ENCODE data around the gene MCC. TPM values are rescaled to one million over a fixed set of nuclear protein-coding genes. Genes with fewer than 3 reads are reported as not detected.

MCC gene
- total RNA-seq, 1 experiment from 2014 or later, result 7.1 TPM

DNA sequence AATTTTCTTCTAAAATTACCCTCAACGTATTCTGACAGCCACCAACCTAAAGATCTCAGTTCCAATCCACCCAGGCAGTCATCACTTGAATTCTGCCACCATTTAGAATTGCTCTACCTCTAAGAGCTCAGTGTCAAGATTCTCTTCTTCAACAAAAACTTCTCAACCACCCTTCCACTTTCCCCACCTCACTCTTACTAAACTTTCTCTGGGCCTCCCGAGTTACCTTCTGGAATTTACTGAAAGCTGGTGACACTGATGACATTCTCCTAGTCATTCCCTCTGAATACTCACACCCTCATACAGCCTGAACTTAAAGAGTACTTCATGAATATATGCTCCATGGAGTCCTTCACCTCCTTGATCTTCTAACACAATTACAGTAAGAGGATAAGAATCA, 263.0 kb downstream of the MCC start:
- BruUV-seq (replicated peaks), result no TSS peak
- intact Hi-C loops (cut with micrococcal nuclease), result no loop called here

DNA sequence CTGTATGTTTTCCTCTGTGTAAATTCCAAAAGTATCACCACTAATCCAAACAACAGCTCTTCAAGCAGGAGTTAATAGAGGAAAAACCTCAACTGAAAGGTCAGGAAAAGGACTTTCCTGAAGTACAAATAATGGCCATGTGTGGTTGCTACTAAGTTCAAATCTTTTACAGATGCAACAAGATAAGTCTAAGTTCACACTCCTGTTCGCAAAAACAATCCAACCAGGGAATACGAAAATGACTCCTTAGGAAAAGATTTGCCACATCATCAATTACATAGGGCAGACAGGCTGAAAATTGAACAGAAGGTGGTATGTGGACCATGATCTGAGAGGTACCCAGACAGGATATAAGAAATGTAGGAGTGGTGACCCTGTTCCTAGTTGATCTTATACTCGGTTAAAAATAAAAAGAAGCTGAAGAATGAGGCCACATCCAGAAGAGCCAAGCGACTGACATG, 263.6 kb downstream of the MCC start:
- no TSS peak for BruUV-seq (replicated peaks)
- no peaks in the 10 kb centered on the region for H3K79me2 ChIP-seq (ENCODE audit: low read length)
- intact Hi-C loops (cut with micrococcal nuclease), result no loop called here
- H3K4me2 ChIP-seq (ENCODE audit: low read length), result no peak overlapping the region
- POLR2A ChIA-PET (ENCODE audit: unreplicated experiment), result no interaction called here
- H3K4me1 ChIP-seq (ENCODE audit: insufficient read depth, low read length), result peaks cover 14% of the 10 kb centered on the region
- H3F3A ChIP-seq (ENCODE audit: low read length, unreplicated experiment), result no peaks in the 10 kb centered on the region
- no peak overlapping the region for H3K27ac ChIP-seq (ENCODE audit: low read length)
- no peak overlapping the region for H2AFZ ChIP-seq (ENCODE audit: low read length)
- H3K9me2 ChIP-seq (replicated peaks; ENCODE audit: low read length), result no peaks in the 10 kb centered on the region
- H3K27me3 ChIP-seq (ENCODE audit: low read length), result 0 out of 2 replicates have a peak, but pooled peaks cover under 1% of the 10 kb centered on the region
- no peak overlapping the region for H3K9ac ChIP-seq (ENCODE audit: low read length)
- H3K36me3 ChIP-seq (ENCODE audit: low read depth, low read length), result no peaks in the 10 kb centered on the region
- no peak for ATAC-seq
- DNase-seq, result no peak
- TF ChIP-seq EZH2 (IDR thresholded peaks at IDR 0.05; ENCODE audit: low read length, unreplicated experiment), result no peak
- TF ChIP-seq CTCF (conservative IDR thresholded peaks at IDR 0.05; ENCODE audit: low read depth, low read length), result no peak
- TF ChIP-seq EZH2phosphoT487 (IDR thresholded peaks at IDR 0.05; ENCODE audit: borderline replicate concordance, low read length), result no peak
- no peaks in the 10 kb centered on the region for H4K20me1 ChIP-seq (ENCODE audit: low read length)
- H3K9me3 ChIP-seq (ENCODE audit: low read length), result no peaks in the 10 kb centered on the region
- CTCF ChIA-PET, result no interaction called here
- H3K4me3 ChIP-seq (ENCODE audit: low read length), result no peak overlapping the region

More for the DNA sequence above, 263.0 kb downstream of the MCC start:
- H3K27me3 ChIP-seq (ENCODE audit: low read length), result 0 out of 2 replicates have a peak, but pooled peaks cover 5% of the 10 kb centered on the region
- no peak for TF ChIP-seq EZH2 (IDR thresholded peaks at IDR 0.05; ENCODE audit: low read length, unreplicated experiment)
- no peak for TF ChIP-seq CTCF (conservative IDR thresholded peaks at IDR 0.05; ENCODE audit: low read depth, low read length)
- TF ChIP-seq EZH2phosphoT487 (IDR thresholded peaks at IDR 0.05; ENCODE audit: borderline replicate concordance, low read length), result no peak
- no peaks in the 10 kb centered on the region for H3F3A ChIP-seq (ENCODE audit: low read length, unreplicated experiment)
- no peaks in the 10 kb centered on the region for H3K36me3 ChIP-seq (ENCODE audit: low read depth, low read length)
- H3K27ac ChIP-seq (ENCODE audit: low read length), result no peak overlapping the region
- CTCF ChIA-PET, result no interaction called here
- no peaks in the 10 kb centered on the region for H4K20me1 ChIP-seq (ENCODE audit: low read length)
- DNase-seq, result no peak
- no peaks in the 10 kb centered on the region for H3K9me3 ChIP-seq (ENCODE audit: low read length)
- no peak overlapping the region for H3K4me3 ChIP-seq (ENCODE audit: low read length)
- H2AFZ ChIP-seq (ENCODE audit: low read length), result no peak overlapping the region
- H3K9ac ChIP-seq (ENCODE audit: low read length), result no peak overlapping the region
- no peaks in the 10 kb centered on the region for H3K79me2 ChIP-seq (ENCODE audit: low read length)
- peaks cover 14% of the 10 kb centered on the region for H3K4me1 ChIP-seq (ENCODE audit: insufficient read depth, low read length)
- POLR2A ChIA-PET (ENCODE audit: unreplicated experiment), result no interaction called here
- ATAC-seq, result no peak
- no peak overlapping the region for H3K4me2 ChIP-seq (ENCODE audit: low read length)
- no peaks in the 10 kb centered on the region for H3K9me2 ChIP-seq (replicated peaks; ENCODE audit: low read length)

- no peaks in the 10 kb centered on the region for H3K36me3 ChIP-seq (ENCODE audit: low read depth, low read length)
- H3K9me2 ChIP-seq (replicated peaks; ENCODE audit: low read length), result no peaks in the 10 kb centered on the region
- peaks cover 16% of the 10 kb centered on the region for H3K4me1 ChIP-seq (ENCODE audit: insufficient read depth, low read length)
- ATAC-seq (no peak), DNase-seq (peak; percentile 22)
- no peak overlapping the region for H3K27ac ChIP-seq (ENCODE audit: low read length)
- ChIA-PET CTCF (no interaction called here), POLR2A (ENCODE audit: unreplicated experiment) (no interaction called here)
- H3F3A ChIP-seq (ENCODE audit: low read length, unreplicated experiment), result no peaks in the 10 kb centered on the region
- H3K9ac ChIP-seq (ENCODE audit: low read length), result no peak overlapping the region
- H3K27me3 ChIP-seq (ENCODE audit: low read length), result no peaks in the 10 kb centered on the region
- no peaks in the 10 kb centered on the region for H3K9me3 ChIP-seq (ENCODE audit: low read length)
- no peak overlapping the region for H2AFZ ChIP-seq (ENCODE audit: low read length)
- H4K20me1 ChIP-seq (ENCODE audit: low read length), result no peaks in the 10 kb centered on the region
- intact Hi-C loops (cut with micrococcal nuclease), result no loop called here
- TF ChIP-seq EZH2 (IDR thresholded peaks at IDR 0.05; ENCODE audit: low read length, unreplicated experiment) (no peak), EZH2phosphoT487 (IDR thresholded peaks at IDR 0.05; ENCODE audit: borderline replicate concordance, low read length) (no peak), CTCF (conservative IDR thresholded peaks at IDR 0.05; ENCODE audit: low read depth, low read length) (no peak)
- no peak overlapping the region for H3K4me2 ChIP-seq (ENCODE audit: low read length)
- no peaks in the 10 kb centered on the region for H3K79me2 ChIP-seq (ENCODE audit: low read length)
- no peak overlapping the region for H3K4me3 ChIP-seq (ENCODE audit: low read length)
- BruUV-seq (replicated peaks), result no TSS peak
Observed at GRCh38 chr5:113223831-113224604, 264.2 kb downstream of the MCC start.

Measured in PC-3 (cell line).